IMR-90 (cell line): ENCODE results near the gene PSMA6. TPM values are rescaled to one million over a fixed set of nuclear protein-coding genes. Genes with fewer than 3 reads are reported as not detected.

Source experiments
- ATAC-seq: fragments of 200-7000 bp; cut with Tn5 transposase; 2 replicates; pipeline ENCODE4 v1.9.1; 2020; ENCODE audit warnings: low read depth, mild to moderate bottlenecking, moderate library complexity
- Bru-seq: library from RNA; stranded (reverse); fragments of 400-500 nt; gene quantifications from one replicate; lab custom pipeline; 2021; lab: Mats Ljungman, UMichigan
- BruChase-seq, 2 experiments: library from RNA; stranded (reverse); fragments of 400-500 nt; gene quantifications; one replicate each; lab custom pipeline; 2021; lab: Mats Ljungman, UMichigan
- BruUV-seq: library from RNA; stranded (reverse); fragments of 400-500 nt; replicated peaks from 2 replicates; lab custom pipeline; 2021; lab: Mats Ljungman, UMichigan
- CTCF ChIA-PET: fragments of 300-600 bp; formaldehyde crosslinking; extraction: SDS; loops from one replicate; lab custom pipeline; 2021; ENCODE audit warnings: antibody characterized with exemption; lab: Yijun Ruan, JAX
- POLR2A ChIA-PET: fragments of 300-600 bp; sonication (Branson Sonifier 250); formaldehyde crosslinking; loops from one replicate; lab custom pipeline; 2022; ENCODE audit warnings: antibody characterized with exemption; ENCODE audit not compliant: unreplicated experiment; lab: Charles Lee
- DNase-seq: peaks from one replicate; pipeline ENCODE4 v3.0.0; 2013
- H2AFZ ChIP-seq: replicated peaks from 2 replicates; pipeline ENCODE3; 2013; ENCODE audit warnings: low read length, mild to moderate bottlenecking; ENCODE audit not compliant: poor library complexity
- H2AK5ac ChIP-seq: 2 replicates; pipeline ENCODE4 v1.6.1; 2013; ENCODE audit warnings: low read depth, low read length, inconsistent platforms
- H2AK9ac ChIP-seq: replicated peaks from 2 replicates; pipeline ENCODE3; 2013; ENCODE audit warnings: mild to moderate bottlenecking, low read depth, low read length, moderate library complexity; ENCODE audit not compliant: poor library complexity
- H2BK120ac ChIP-seq: 2 replicates; pipeline ENCODE4 v1.6.1; 2013; ENCODE audit warnings: low read depth, low read length, inconsistent platforms
- H2BK15ac ChIP-seq: 3 replicates; pipeline ENCODE4 v1.6.1; 2013; ENCODE audit warnings: low read depth, low read length, inconsistent platforms
- H2BK20ac ChIP-seq: 2 replicates; pipeline ENCODE4 v1.6.1; 2013; ENCODE audit warnings: low read depth, mild to moderate bottlenecking, inconsistent platforms, low read length, moderate library complexity
- H2BK5ac ChIP-seq: 2 replicates; pipeline ENCODE4 v1.6.1; 2013; ENCODE audit warnings: mild to moderate bottlenecking, low read depth, low read length, inconsistent platforms; ENCODE audit not compliant: poor library complexity, severe bottlenecking
- H3K14ac ChIP-seq: replicated peaks from 2 replicates; pipeline ENCODE4 v1.6.1; 2013; ENCODE audit warnings: low read depth, low read length, inconsistent platforms
- H3K18ac ChIP-seq: 2 replicates; pipeline ENCODE4 v1.6.1; 2013; ENCODE audit warnings: low read depth, low read length, control low read depth
- H3K23ac ChIP-seq: 2 replicates; pipeline ENCODE4 v1.6.1; 2013; ENCODE audit warnings: low read depth, low read length, inconsistent platforms
- H3K27ac ChIP-seq: 2 replicates; pipeline ENCODE4 v1.5.1; 2013; ENCODE audit warnings: mild to moderate bottlenecking, control low read depth, low read length; ENCODE audit not compliant: insufficient read depth
- H3K27me3 ChIP-seq: 2 replicates; pipeline ENCODE4 v1.6.1; 2013; ENCODE audit warnings: low read length; ENCODE audit not compliant: control insufficient read depth, insufficient read depth
- H3K36me3 ChIP-seq: 2 replicates; pipeline ENCODE4 v1.6.1; 2013; ENCODE audit warnings: low read length, mixed read lengths; ENCODE audit not compliant: control insufficient read depth, insufficient read depth
- H3K4ac ChIP-seq: 2 replicates; pipeline ENCODE4 v1.6.1; 2013; ENCODE audit warnings: low read depth, low read length, inconsistent platforms
- H3K4me1 ChIP-seq: 2 replicates; pipeline ENCODE4 v1.6.1; 2013; ENCODE audit warnings: low read length, mixed read lengths; ENCODE audit not compliant: control insufficient read depth, insufficient read depth
- H3K4me2 ChIP-seq: 2 replicates; pipeline ENCODE4 v1.6.1; 2013; ENCODE audit warnings: low read depth, mild to moderate bottlenecking, control low read depth, low read length, moderate library complexity
- H3K4me3 ChIP-seq: 2 replicates; pipeline ENCODE4 v1.5.1; 2013; ENCODE audit warnings: low read depth, mild to moderate bottlenecking, control low read depth, low read length, moderate library complexity; ENCODE audit not compliant: insufficient read depth
- H3K56ac ChIP-seq: 2 replicates; pipeline ENCODE4 v1.6.1; 2013; ENCODE audit warnings: low read length, inconsistent platforms; ENCODE audit not compliant: insufficient read depth; ENCODE audit errors: extremely low read depth
- H3K79me1 ChIP-seq, 2 experiments: 2 replicates each; pipeline ENCODE4 v1.6.1; 2013; ENCODE audit warnings: low read length in 2 of 2, inconsistent platforms in 1 of 2, low read depth in 1 of 2
- H3K9ac ChIP-seq: 2 replicates; pipeline ENCODE4 v1.6.1; 2013; ENCODE audit warnings: low read depth, low read length, control low read depth
- H3K9me1 ChIP-seq: 2 replicates; pipeline ENCODE4 v1.6.1; 2013; ENCODE audit warnings: low read length, inconsistent platforms; ENCODE audit not compliant: insufficient read depth
- H3K9me3 ChIP-seq: 2 replicates; pipeline ENCODE4 v1.6.1; 2013; ENCODE audit warnings: low read length; ENCODE audit not compliant: control insufficient read depth, insufficient read depth
- H4K20me1 ChIP-seq: 2 replicates; pipeline ENCODE4 v1.6.1; 2013; ENCODE audit warnings: low read length, inconsistent platforms; ENCODE audit not compliant: insufficient read depth
- H4K5ac ChIP-seq: 2 replicates; pipeline ENCODE4 v1.6.1; 2013; ENCODE audit warnings: mild to moderate bottlenecking, low read depth, low read length, control low read depth
- H4K8ac ChIP-seq, 2 experiments: 2 replicates each; pipeline ENCODE4 v1.6.1; 2013; ENCODE audit warnings: low read depth in 2 of 2, low read length in 2 of 2, control low read depth in 1 of 2, inconsistent platforms in 1 of 2
- H4K91ac ChIP-seq: 2 replicates; pipeline ENCODE4 v1.6.1; 2013; ENCODE audit warnings: low read depth, low read length, inconsistent platforms; ENCODE audit not compliant: insufficient read depth
- BHLHE40 ChIP-seq: fragments of 150-350 bp; IDR thresholded peaks from 2 replicates; pipeline ENCODE4 v1.6.1; 2016; ENCODE audit warnings: mild to moderate bottlenecking, low read depth, low read length
- CEBPB ChIP-seq: IDR thresholded peaks from 2 replicates; pipeline ENCODE4 v1.6.1; 2012; ENCODE audit warnings: low read depth, low read length, improper control_type of control experiment
- CHD1 ChIP-seq: IDR thresholded peaks from 2 replicates; pipeline ENCODE4 v1.6.1; 2012; ENCODE audit warnings: low read depth, low read length, improper control_type of control experiment
- ELK1 ChIP-seq: fragments of 150-350 bp; IDR thresholded peaks from 2 replicates; pipeline ENCODE4 v1.6.1; 2016; ENCODE audit warnings: low read depth, mild to moderate bottlenecking, low read length, moderate library complexity, borderline replicate concordance
- FOS ChIP-seq: fragments of 150-350 bp; IDR thresholded peaks from 2 replicates; pipeline ENCODE4 v1.6.1; 2016; ENCODE audit warnings: low read depth, low read length
- MAFK ChIP-seq: IDR thresholded peaks from 2 replicates; pipeline ENCODE4 v1.6.1; 2012; ENCODE audit warnings: low read depth, low read length, improper control_type of control experiment
- MAZ ChIP-seq: IDR thresholded peaks from 2 replicates; pipeline ENCODE4 v1.6.1; 2012; ENCODE audit warnings: low read depth, mild to moderate bottlenecking, low read length, improper control_type of control experiment, moderate library complexity, borderline replicate concordance
- MXI1 ChIP-seq: IDR thresholded peaks from 2 replicates; pipeline ENCODE4 v1.6.1; 2012; ENCODE audit warnings: low read depth, mild to moderate bottlenecking, low read length, moderate library complexity, borderline replicate concordance
- NFE2L2 ChIP-seq: fragments of 150-350 bp; IDR thresholded peaks from 2 replicates; pipeline ENCODE4 v1.6.1; 2016; ENCODE audit warnings: low read depth, mild to moderate bottlenecking, low read length
- POLR2A ChIP-seq: IDR thresholded peaks from 2 replicates; pipeline ENCODE4 v1.6.1; 2012; ENCODE audit warnings: mild to moderate bottlenecking, low read depth, low read length
- RAD21 ChIP-seq: IDR thresholded peaks from 2 replicates; pipeline ENCODE4 v1.6.1; 2012; ENCODE audit warnings: low read length, improper control_type of control experiment
- RFX5 ChIP-seq: IDR thresholded peaks from 2 replicates; pipeline ENCODE4 v1.8.0; 2012; ENCODE audit warnings: low read depth, mild to moderate bottlenecking, low read length, moderate library complexity
- SMC3 ChIP-seq: fragments of 150-350 bp; IDR thresholded peaks from 2 replicates; pipeline ENCODE4 v1.6.1; 2016; ENCODE audit warnings: low read depth, mild to moderate bottlenecking, antibody characterized with exemption, low read length, moderate library complexity
- USF2 ChIP-seq: fragments of 150-350 bp; IDR thresholded peaks from 2 replicates; pipeline ENCODE4 v1.6.1; 2017; ENCODE audit warnings: mild to moderate bottlenecking, antibody characterized with exemption, low read length, low read depth
- WGBS, 2 experiments: methylation state at CpG; one replicate each; pipeline versions ENCODE4 v1.1.5 to v1.1.7; 2013; ENCODE audit warnings: missing lambda C conversion rate in 2 of 2; ENCODE audit not compliant: insufficient read length in 1 of 2; ENCODE audit errors: extremely low coverage in 2 of 2; 5-methylcytosine and 5-hydroxymethylcytosine counted together
- dilution Hi-C: fragments of 300-500 bp; cut with HindIII; formaldehyde crosslinking; loops from one replicate; pipeline ENCODE4 v1.14.3; 2018; ENCODE audit warnings: low sequenced_read_pairs; ENCODE audit not compliant: unreplicated experiment
- in situ Hi-C: fragments of 300-500 bp; cut with MboI; formaldehyde crosslinking; loops from 3 replicates; pipeline ENCODE4 v1.14.3; 2019; ENCODE audit warnings: low sequenced_read_pairs, inconsistent platforms, mixed read lengths
- intact Hi-C: fragments of 100-400 bp; cut with micrococcal nuclease; formaldehyde crosslinking; loops from 2 replicates; pipeline ENCODE4 v1.10.0; 2022
- long read RNA-seq: library from polyadenylated mRNA; unstranded; transcript quantifications from one replicate; pipeline ENCODE4 v2.0.0, GENCODE V29; 2021; ENCODE audit not compliant: unreplicated experiment
- polyA plus RNA-seq, 3 experiments: library from polyadenylated mRNA; depleted of rRNA; stranded (reverse); fragments of >200 nt; gene quantifications; 2 replicates each; pipeline ENCODE4 v1.2.3, GENCODE V29; 2012; ENCODE audit warnings: low replicate concordance in 1 of 3
- total RNA-seq: library from RNA; depleted of rRNA; stranded (reverse); fragments of >200 nt; gene quantifications from 2 replicates; pipeline ENCODE4 v1.2.3, GENCODE V29; 2012; rRNA removed

Gene PSMA6
- 435 and 530 TPM in 2 replicates for total RNA-seq
- polyA plus RNA-seq (2012; rRNA removed): 171 and 184 TPM in 2 replicates
- polyA plus RNA-seq (2012; cell fraction: cytosol; rRNA removed): 113 and 127 TPM in 2 replicates
- 32.2 and 124 TPM in 2 replicates for polyA plus RNA-seq (2012; cell fraction: nucleus; rRNA removed; ENCODE audit: low replicate concordance)
- percentile 94 among the genes with signal in this experiment for Bru-seq, nascent RNA
- BruChase-seq, experiment 1, labeled RNA remaining after a 6-hour chase: percentile 96 among the genes with signal in this experiment
- percentile 94 among the genes with signal in this experiment for BruChase-seq, experiment 2, labeled RNA remaining after a 2-hour chase
- long read RNA-seq, full-length matches to known transcripts: 127 of 128 reads
- long read RNA-seq, partial matches to known transcripts: 0 of 128 reads
- long read RNA-seq, other reads (novel, unspliced or antisense): 1 of 128 reads

- CTCF ChIA-PET: interaction anchor here (0.9 to 1.0 kb wide), 2 partner anchors 112 to 395 kb away, joined by 3 read pairs; no protein-coding TSS in a partner anchor
- peak within 1 kb of the TSS; percentile 80 for H2BK5ac ChIP-seq
- H3K27ac ChIP-seq: peak within 1 kb of the TSS; percentile 90
- dilution Hi-C loops: no loop called here
- peak within 1 kb of the TSS; percentile 80 for H3K23ac ChIP-seq
- intact Hi-C loops: loop anchor here (1.0 to 5.0 kb wide), 3 partner anchors 93 to 135 kb away; partner anchors contain the start of gene NFKBIA
- no peaks in the 10 kb centered on the region for H3K27me3 ChIP-seq
- peak within 1 kb of the TSS; percentile 87 for H3K14ac ChIP-seq
- TF ChIP-seq MAZ (peak; percentile 97), USF2 (no peak), MXI1 (peak; percentile 77), CHD1 (no peak), MAFK (no peak), ELK1 (no peak), NFE2L2 (peak; percentile 62; the same call in 1 of the 2 replicates), RFX5 (no peak), BHLHE40 (no peak), RAD21 (peak; percentile 17; the same call in 1 of the 2 replicates), CEBPB (peak; percentile 55), SMC3 (0 out of 2 replicates have a peak, but pooled peaks have one; percentile 5), POLR2A (peak; percentile 85), FOS (no peak)
- peaks cover 0 to 17% of the 10 kb centered on the region in 2 experiments; a peak in 2 of 4 replicates for H3K79me1 ChIP-seq
- peak within 1 kb of the TSS; percentile 100 for H3K4me2 ChIP-seq
- no peaks in the 10 kb centered on the region for H3K9me3 ChIP-seq
- peaks cover 10% of the 10 kb centered on the region; the same call in 1 of the 2 replicates for H4K20me1 ChIP-seq
- BruUV-seq: no TSS peak
- H3K36me3 ChIP-seq: peaks cover 2% of the 10 kb centered on the region
- peak within 1 kb of the TSS; percentile 88 for H3K4ac ChIP-seq
- H3K9me1 ChIP-seq: peaks cover 3% of the 10 kb centered on the region
- peak within 1 kb of the TSS; percentile 76 to 97 for H4K8ac ChIP-seq
- peak within 1 kb of the TSS; percentile 99 for H2AK9ac ChIP-seq
- H2AFZ ChIP-seq: peak within 1 kb of the TSS; percentile 87
- H3K18ac ChIP-seq: peak within 1 kb of the TSS; percentile 36
- peak within 1 kb of the TSS; percentile 94 for H3K9ac ChIP-seq
- in situ Hi-C loops: loop anchor here (10.0 kb wide), 1 partner anchor 113 kb away; the partner anchor contains the start of gene NFKBIA
- H4K5ac ChIP-seq: peak within 1 kb of the TSS; percentile 88
- peak; percentile 99 for DNase-seq
- WGBS, 2 experiments: 0% methylated on average over 12 of the region's 40 CpGs; no CpG with 5 or more reads in 1 of the 2 experiments
- peak within 1 kb of the TSS; percentile 67 for H3K56ac ChIP-seq
- H4K91ac ChIP-seq: peak within 1 kb of the TSS; percentile 80
- POLR2A ChIA-PET: interaction anchor here (0.7 to 1.8 kb wide), 5 partner anchors 13 to 169 kb away, joined by 3 to 6 read pairs (median 5); partner anchors contain the start of gene NFKBIA
- H3K4me3 ChIP-seq: peak within 1 kb of the TSS; percentile 74
- H3K4me1 ChIP-seq: peaks cover 2% of the 10 kb centered on the region
- no peak within 1 kb of the TSS for H2BK20ac ChIP-seq
- H2AK5ac ChIP-seq: peak within 1 kb of the TSS; percentile 88
- no peak within 1 kb of the TSS for H2BK15ac ChIP-seq
- peak; percentile 98 for ATAC-seq
- H2BK120ac ChIP-seq: peak within 1 kb of the TSS; percentile 56
Measured at GRCh38 chr14:35292051-35292769, at the start of gene PSMA6. Gene PSMA6 (plus strand): TSS chr14:35292382. CDS start chr14:35292477, 95 bp downstream.
